ENCODE data around the gene SETMAR.
"Not testable (repeated sequence)": the region's sequence is repeated elsewhere in the genome, so short reads cannot be mapped to it uniquely, and the experiment has no call there.

Gene SETMAR

DNA sequence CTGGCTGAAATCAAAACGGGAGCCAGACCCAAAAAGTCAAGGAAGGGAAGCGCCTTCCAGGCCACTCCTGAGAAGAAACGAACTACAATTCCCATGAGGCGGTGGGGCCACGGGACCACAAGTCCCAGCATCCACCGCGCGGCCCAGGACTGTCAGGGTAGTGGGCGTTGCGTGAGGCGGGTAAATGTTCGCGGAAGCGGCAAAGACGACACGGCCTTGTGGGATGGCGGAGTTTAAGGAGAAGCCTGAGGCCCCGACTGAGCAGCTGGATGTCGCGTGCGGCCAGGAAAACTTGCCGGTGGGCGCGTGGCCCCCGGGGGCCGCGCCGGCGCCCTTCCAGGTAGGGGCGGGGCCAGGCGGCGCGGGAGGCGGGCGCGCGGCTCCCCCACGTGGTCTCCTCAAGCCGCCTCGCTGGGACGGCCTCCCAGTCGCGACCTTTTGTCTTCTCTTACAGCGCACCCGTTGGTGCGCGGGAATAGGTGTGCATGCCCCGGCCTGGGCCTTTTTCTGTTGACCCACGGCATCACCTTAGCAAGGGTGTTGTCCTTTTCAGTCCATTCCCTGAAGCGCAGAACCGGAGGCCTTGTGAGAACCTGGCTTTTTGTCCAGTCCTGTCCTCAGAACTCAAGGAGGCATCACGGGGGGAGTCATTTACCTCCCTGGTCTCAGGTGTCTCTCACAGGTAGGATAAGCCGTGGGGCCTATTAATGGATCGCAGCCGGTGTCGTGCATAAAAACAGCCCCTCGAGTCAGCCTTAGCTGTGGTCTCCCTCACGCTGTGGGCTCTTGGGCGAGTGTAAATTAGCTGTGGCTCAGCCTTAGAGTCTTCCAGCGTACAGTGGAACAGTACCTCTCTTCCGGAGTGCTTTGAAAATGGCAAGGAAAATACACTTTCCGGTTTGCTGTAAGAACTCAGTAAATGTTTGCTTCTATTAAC lies at the start of gene SETMAR:
SETMAR (plus strand) TSS at position 183 of the 937 bp plus-strand sequence; CDS start at position 185, 2 bp downstream.
- DNase-seq (ENCODE audit: low spot score), result peak; percentile 81

- DNase-seq (ENCODE audit: low spot score), result no peak
These were observed 41.8 kb upstream of the SETMAR start for GRCh38 chr3:4261406-4261805.

GRCh38 chr3:4264040-4264439 lies 39.1 kb upstream of the SETMAR start:
- DNase-seq (ENCODE audit: low spot score), result no peak

DNA sequence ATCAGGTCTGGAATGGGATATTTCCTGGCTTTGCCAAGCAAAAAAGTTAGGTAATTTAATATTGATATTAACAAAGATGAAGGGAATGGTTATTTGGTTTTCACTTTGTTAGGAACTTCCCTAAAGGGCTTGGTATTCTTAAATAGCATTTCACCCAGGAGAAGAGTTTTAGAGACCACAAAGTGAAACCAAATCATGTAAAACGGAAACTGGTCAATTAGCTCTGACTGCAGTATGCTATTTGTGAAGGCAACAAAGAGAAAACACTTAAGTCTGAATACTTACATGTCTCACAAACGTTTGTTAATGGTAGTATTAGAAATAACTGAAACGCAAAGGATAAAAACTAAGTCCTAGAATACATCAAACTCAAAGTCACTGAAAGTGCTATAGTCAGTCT lies 32.4 kb upstream of the SETMAR start:
- DNase-seq (ENCODE audit: low spot score), result no peak

DNA sequence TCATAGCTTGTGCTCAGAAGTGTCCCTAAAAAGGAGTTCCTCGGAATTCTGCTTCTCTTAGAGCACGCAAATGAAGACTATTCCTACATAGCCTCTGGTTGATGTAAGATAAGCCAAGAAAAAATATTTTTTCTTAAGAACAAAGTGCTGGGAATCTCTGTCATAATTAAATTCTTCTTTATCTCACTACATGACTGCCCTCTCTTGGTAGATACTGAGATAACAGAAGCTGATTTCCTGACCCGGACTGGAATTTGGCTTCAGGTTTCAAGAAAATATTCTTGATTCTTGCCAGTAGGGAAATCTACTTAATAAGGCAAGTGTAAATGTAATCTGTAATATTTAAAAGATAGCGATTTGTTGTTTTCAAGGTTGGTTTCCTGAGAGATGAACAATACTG lies 31.3 kb upstream of the SETMAR start:
- no peak for DNase-seq (ENCODE audit: low spot score)

DNA sequence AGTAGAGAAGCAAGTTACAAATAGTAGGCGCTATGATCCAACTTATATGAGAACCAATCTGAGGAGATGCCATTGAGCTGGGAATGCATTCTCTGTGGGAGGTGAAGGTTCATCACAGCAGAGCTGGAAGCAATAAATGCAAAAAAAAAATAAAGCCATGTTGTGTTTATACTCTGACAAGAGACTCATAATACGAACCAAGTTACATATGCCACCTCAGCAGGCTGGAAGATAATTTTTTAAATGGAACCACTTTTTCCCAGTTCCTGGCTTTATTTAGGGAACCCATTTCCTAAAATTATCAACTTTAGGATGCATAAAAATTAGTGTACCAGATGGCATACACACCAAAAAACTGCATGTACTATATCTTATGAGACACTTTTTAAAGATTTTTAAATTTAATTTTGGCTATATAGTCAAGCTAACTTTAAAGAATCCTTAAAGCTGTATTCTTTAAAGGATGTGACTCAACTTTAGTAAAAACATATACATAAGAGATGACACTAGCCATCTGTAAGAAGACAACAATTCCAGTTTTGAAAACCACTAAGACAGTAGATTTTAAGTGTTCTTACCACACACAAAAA lies 23.6 kb upstream of the SETMAR start:
- no peak for DNase-seq (ENCODE audit: low spot score)

DNA sequence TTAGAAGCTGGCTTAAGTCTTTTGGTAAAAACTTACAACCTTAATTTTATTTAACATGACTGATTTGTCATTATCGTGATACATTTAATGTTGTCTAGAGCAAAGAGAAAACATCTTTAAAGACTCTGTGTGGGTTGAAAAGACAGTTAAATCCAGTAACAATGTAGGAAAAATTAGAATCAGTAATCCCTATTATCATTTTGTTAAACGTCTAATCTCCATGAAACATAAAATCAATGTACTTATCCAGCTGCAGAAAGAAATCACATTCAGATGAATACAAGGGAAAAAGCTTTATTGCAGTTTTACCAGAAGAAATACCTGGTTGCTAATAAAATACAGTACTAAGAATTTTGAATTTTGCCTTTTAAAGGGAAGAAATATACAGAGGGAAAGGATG lies 21.2 kb upstream of the SETMAR start:
- no peak for DNase-seq (ENCODE audit: low spot score)

GRCh38 chr3:4284865-4285264 lies 18.3 kb upstream of the SETMAR start:
- DNase-seq (ENCODE audit: low spot score), result no peak

- DNase-seq (ENCODE audit: low spot score), result no peak
These were observed 14.1 kb upstream of the SETMAR start for GRCh38 chr3:4289044-4289443.

GRCh38 chr3:4290272-4290893 lies 12.8 kb upstream of the SETMAR start:
- peak; percentile 52 for DNase-seq (ENCODE audit: low spot score)

- DNase-seq (ENCODE audit: low spot score), result no peak
These were observed 10.9 kb upstream of the SETMAR start for GRCh38 chr3:4292301-4292700.

GRCh38 chr3:4294616-4295327 lies 8.4 kb upstream of the SETMAR start:
- DNase-seq (ENCODE audit: low spot score), result no peak

GRCh38 chr3:4296454-4296853 lies 6.7 kb upstream of the SETMAR start:
- DNase-seq (ENCODE audit: low spot score), result not testable (repeated sequence)

DNA sequence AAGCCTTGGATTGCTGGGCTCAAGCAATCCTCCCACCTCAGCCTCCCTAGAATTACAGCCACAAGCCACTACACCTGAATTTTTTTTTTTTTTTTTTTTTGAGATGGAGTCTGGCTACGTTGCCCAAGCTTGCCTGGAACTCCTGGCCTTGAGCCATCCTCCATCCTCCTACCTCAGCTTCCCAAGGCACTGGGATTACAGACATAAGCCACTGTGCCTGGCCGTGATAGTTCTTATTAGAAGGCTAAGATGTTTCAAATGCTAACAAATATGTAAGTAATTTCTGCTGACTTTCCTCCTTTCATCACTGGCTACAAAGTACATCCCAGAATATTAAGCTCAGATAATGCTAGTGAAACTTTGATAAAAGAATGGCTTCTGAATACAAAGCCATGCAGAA lies 5.7 kb upstream of the SETMAR start:
- DNase-seq (ENCODE audit: low spot score), result no peak

- no peak for DNase-seq (ENCODE audit: low spot score)
These were observed 422 bp upstream of the SETMAR start for GRCh38 chr3:4302747-4303146.

GRCh38 chr3:4305210-4305609 lies 2.0 kb downstream of the SETMAR start:
- DNase-seq (ENCODE audit: low spot score), result not testable (repeated sequence)

DNA sequence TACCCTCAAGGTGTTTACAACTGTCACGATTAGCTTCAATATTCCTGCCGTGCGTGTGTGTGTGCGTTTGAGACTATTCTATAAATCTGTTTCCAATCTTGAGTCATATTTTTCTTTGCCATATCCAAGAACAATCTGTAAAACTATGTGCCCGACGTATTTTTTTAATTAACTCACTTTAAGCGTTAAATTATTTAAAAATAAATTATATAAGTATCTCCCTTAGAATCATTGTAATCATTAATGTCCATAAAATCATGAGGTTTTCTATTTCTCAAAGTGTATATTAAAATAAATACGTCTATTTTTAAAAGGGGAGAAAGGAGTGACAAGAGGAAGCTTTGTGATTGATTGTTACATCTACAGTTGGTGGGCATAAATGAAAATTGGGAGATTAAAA lies 2.9 kb downstream of the SETMAR start:
- DNase-seq (ENCODE audit: low spot score), result no peak

GRCh38 chr3:4306860-4307259 lies 3.7 kb downstream of the SETMAR start:
- no peak for DNase-seq (ENCODE audit: low spot score)

GRCh38 chr3:4309491-4310128 lies 6.4 kb downstream of the SETMAR start:
- DNase-seq (ENCODE audit: low spot score), result no peak

DNA sequence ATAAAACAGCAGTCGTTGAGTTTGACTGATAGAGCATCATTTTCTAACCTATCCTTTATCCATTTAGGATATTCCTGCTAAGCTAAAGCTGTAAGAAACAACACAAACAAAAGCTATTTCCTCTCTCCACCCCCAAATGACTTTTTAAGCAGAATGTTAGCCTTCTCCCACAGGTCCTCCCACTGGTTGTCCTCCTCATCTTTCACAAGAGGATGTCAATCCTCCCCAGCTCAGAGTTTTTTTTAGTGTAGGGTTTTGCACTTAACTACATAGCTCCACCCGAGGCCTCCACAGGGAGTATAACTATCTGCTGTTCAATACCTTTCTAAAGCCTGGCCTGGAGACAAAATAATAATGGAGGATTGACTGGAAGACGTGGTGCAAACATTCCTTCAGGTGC lies 7.8 kb downstream of the SETMAR start:
- no peak for DNase-seq (ENCODE audit: low spot score)

DNA sequence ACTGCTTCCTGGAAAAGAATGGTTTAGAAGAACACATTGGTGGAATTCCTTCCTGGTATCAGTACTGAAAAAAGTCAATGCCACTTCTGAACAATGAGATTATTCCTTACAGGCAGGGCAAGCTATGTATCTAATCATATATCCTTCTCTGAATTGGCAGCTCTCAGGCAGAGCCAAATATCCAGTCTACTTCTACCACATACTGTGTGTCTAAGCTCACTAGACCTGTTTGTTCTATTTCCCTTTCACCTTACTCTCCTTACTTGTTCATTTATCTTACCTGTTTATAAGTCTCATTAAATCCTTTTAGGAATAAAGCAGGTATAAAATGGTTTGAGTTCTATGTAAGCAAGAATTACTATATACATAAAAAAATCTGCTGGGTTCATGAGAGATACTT lies 8.3 kb downstream of the SETMAR start:
- DNase-seq (ENCODE audit: low spot score), result no peak
